Lower leg skin (tissue), 4 donors: ENCODE data around the gene LIFR. TPM values are rescaled to one million over a fixed set of nuclear protein-coding genes. Genes with fewer than 3 reads are reported as not detected.

Experiments used
- DNase-seq, 2 donors: peaks; one replicate each; pipeline ENCODE4 v3.0.0-alpha.2; 2019; ENCODE audit warnings: low spot score in 2 of 2
- H3K4me3 ChIP-seq: fragments of 200-600 bp; sonication (generic); 2 replicates; pipeline ENCODE4 v1.5.1; 2017; ENCODE audit warnings: mild to moderate bottlenecking, low read depth; ENCODE audit not compliant: poor library complexity, severe bottlenecking
- POLR2A ChIP-seq, 2 donors: fragments of 450-650 bp; IDR thresholded peaks; one replicate each; pipeline ENCODE4 v1.6.1; 2016 to 2017; ENCODE audit warnings: antibody characterized with exemption in 2 of 2, mild to moderate bottlenecking in 1 of 2, moderate library complexity in 1 of 2
- WGBS, 2 donors: methylation state at CpG; one replicate each; pipeline ENCODE4 v1.1.5; 2018; 5-methylcytosine and 5-hydroxymethylcytosine counted together
- intact Hi-C: fragments of 100-400 bp; cut with DNase I; formaldehyde crosslinking; loops from one replicate; pipeline ENCODE4 v1.15.0; 2023; ENCODE audit warnings: low total_unique reads
- total RNA-seq, 4 donors: library from RNA; depleted of rRNA; stranded (reverse); fragments of >200 nt; gene quantifications; one replicate each; pipeline ENCODE4 v1.1.0, GENCODE V29; 2016
- TF ChIP-seq, protein P1 (sequence below), 3 donors: fragments of 450-650 bp; IDR thresholded peaks; one replicate each; pipeline ENCODE4 v1.5.1; 2016; ENCODE audit warnings: antibody characterized with exemption in 3 of 3, mild to moderate bottlenecking in 3 of 3, moderate library complexity in 2 of 3

Gene LIFR
- total RNA-seq, 4 donors from 2014 or later: 28.3 to 70.6 (median 42.1) TPM

- intact Hi-C loops: no loop called here
- H3K4me3 ChIP-seq: no peak overlapping the region
- no peak for DNase-seq
- 90 to 94% methylated on average over 2 of the region's 2 CpGs for WGBS, 2 donors
- no peak for TF ChIP-seq POLR2A (IDR thresholded peaks at IDR 0.05)
- TF ChIP-seq, protein P1, sequence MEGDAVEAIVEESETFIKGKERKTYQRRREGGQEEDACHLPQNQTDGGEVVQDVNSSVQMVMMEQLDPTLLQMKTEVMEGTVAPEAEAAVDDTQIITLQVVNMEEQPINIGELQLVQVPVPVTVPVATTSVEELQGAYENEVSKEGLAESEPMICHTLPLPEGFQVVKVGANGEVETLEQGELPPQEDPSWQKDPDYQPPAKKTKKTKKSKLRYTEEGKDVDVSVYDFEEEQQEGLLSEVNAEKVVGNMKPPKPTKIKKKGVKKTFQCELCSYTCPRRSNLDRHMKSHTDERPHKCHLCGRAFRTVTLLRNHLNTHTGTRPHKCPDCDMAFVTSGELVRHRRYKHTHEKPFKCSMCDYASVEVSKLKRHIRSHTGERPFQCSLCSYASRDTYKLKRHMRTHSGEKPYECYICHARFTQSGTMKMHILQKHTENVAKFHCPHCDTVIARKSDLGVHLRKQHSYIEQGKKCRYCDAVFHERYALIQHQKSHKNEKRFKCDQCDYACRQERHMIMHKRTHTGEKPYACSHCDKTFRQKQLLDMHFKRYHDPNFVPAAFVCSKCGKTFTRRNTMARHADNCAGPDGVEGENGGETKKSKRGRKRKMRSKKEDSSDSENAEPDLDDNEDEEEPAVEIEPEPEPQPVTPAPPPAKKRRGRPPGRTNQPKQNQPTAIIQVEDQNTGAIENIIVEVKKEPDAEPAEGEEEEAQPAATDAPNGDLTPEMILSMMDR (IDR thresholded peaks at IDR 0.05): no peak
These were observed 13.4 kb downstream of the LIFR start for GRCh38 chr5:38543074-38543473.

DNA sequence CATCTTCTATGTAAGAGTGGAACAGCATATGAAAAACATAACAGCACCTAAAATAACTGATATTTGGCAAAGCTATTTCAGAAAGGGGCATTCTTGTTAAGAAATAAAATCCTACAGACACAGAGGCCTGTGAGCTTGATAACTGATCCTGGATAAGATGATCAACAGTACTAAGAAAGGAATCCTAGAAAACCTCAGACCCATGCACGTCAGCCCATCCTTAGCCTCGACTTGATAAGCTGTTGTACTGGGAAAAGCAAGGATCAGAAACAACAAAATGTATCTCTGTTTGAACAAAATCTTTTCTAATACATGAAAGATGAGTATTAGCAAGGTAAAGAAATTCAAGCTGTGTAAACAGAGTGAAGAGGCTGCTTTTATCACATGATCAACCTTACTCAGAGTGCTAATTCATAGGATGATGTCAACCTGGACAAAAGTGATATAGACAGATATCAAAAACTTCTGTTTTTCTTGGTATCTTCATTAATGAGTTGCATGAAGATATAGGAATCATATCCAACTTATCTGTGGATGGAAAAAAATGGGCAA is 15.2 kb downstream of the LIFR start:
- DNase-seq: no peak
- H3K4me3 ChIP-seq: no peak overlapping the region
- intact Hi-C loops: no loop called here
- no peak for TF ChIP-seq POLR2A (IDR thresholded peaks at IDR 0.05)
- TF ChIP-seq, protein P1 (IDR thresholded peaks at IDR 0.05): no peak
- 85 to 93% methylated on average over 2 of the region's 2 CpGs for WGBS, 2 donors

- intact Hi-C loops: loop anchor here (1.0 kb wide), 1 partner anchor 25 kb away; no protein-coding TSS in a partner anchor
- TF ChIP-seq POLR2A (IDR thresholded peaks at IDR 0.05): no peak
- TF ChIP-seq, protein P1 (IDR thresholded peaks at IDR 0.05): no peak
- DNase-seq: no peak
- WGBS, 2 donors: 76 to 90% methylated on average over 6 of the region's 6 CpGs
- H3K4me3 ChIP-seq: no peak overlapping the region
These were observed 16.1 kb downstream of the LIFR start for GRCh38 chr5:38540314-38540713.

DNA sequence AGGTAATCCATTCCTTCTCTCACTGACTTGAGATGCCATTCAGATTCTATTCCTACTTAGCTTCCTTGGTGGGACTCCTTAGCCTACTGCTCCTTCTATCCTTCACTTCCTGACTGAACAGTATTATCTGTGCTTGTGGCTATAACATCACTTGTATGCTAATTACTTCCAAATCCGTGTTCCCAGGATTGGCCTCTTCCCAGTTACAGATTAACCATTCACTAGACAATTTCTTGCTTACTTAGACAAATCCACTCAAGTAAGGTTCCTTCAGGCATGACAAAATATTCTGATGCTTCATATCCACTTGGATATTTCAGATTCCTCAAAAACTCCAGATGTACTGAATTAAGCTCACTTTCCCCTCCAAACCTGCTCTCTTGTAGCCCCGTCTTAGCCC is 18.3 kb downstream of the LIFR start:
- TF ChIP-seq, protein P1 (IDR thresholded peaks at IDR 0.05): no peak
- no peak for TF ChIP-seq POLR2A (IDR thresholded peaks at IDR 0.05)
- 55 to 57% methylated on average over 2 of the region's 2 CpGs for WGBS, 2 donors
- no peak for DNase-seq
- H3K4me3 ChIP-seq: no peak overlapping the region
- intact Hi-C loops: no loop called here

- DNase-seq: no peak
- WGBS, 2 donors: 84 to 86% methylated on average over 4 of the region's 4 CpGs
- H3K4me3 ChIP-seq: no peak overlapping the region
- TF ChIP-seq, protein P1 (IDR thresholded peaks at IDR 0.05): no peak
- TF ChIP-seq POLR2A (IDR thresholded peaks at IDR 0.05): no peak
- intact Hi-C loops: no loop called here
These were observed 18.9 kb downstream of the LIFR start for GRCh38 chr5:38537505-38537904.

GRCh38 chr5:38536968-38537367 is 19.5 kb downstream of the LIFR start:
- TF ChIP-seq, protein P1 (IDR thresholded peaks at IDR 0.05): no peak
- TF ChIP-seq POLR2A (IDR thresholded peaks at IDR 0.05): no peak
- no peak for DNase-seq
- intact Hi-C loops: no loop called here
- 88 to 89% methylated on average over 3 of the region's 3 CpGs for WGBS, 2 donors
- no peak overlapping the region for H3K4me3 ChIP-seq
